ENCODE data around the gene FMO2. TPM values are rescaled to one million over a fixed set of nuclear protein-coding genes. Genes with fewer than 3 reads are reported as not detected.
A peak's percentile ranks its signal among the peaks of the same experiment; 100 is the strongest.

Gene FMO2, protein sequence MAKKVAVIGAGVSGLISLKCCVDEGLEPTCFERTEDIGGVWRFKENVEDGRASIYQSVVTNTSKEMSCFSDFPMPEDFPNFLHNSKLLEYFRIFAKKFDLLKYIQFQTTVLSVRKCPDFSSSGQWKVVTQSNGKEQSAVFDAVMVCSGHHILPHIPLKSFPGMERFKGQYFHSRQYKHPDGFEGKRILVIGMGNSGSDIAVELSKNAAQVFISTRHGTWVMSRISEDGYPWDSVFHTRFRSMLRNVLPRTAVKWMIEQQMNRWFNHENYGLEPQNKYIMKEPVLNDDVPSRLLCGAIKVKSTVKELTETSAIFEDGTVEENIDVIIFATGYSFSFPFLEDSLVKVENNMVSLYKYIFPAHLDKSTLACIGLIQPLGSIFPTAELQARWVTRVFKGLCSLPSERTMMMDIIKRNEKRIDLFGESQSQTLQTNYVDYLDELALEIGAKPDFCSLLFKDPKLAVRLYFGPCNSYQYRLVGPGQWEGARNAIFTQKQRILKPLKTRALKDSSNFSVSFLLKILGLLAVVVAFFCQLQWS
- polyA plus RNA-seq (2012; ENCODE audit: low read depth, missing spikeins): not detected

- FAIRE-seq (no peak), DNase-seq (ENCODE audit: insufficient read length, low spot score) (no peak)
- TF ChIP-seq TAF1 (IDR thresholded peaks at IDR 0.05; ENCODE audit: low read depth, low read length) (no peak), POLR2A (IDR thresholded peaks at IDR 0.05; ENCODE audit: low read depth, low read length) (no peak), SPI1 (IDR thresholded peaks at IDR 0.05; ENCODE audit: low read depth, low read length) (no peak)
Measured at GRCh38 chr1:171185091-171185490, at the start of gene FMO2. Gene FMO2, plus strand, starts transcription at chr1:171185300. Its CDS starts 414 bp downstream, at chr1:171185714.

DNA sequence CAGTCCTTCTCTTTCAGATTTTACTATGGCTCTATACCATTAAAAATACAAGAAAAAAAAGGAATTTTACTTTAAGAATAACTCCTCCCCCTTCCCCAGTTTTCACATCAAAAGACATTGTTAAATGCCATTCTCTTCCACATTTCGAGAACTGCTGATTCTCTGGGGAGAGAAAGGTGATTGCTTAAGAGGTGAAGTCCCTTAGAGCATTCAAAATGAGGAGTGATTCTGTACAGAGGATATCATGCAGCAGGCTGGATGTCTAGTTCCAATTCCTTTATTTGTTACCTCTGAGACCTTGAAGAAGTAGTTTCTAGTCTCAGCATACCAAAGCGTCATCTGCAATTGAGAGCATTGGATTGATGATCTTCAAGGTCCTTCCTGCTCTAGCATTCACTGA is 47.5 kb upstream of the FMO2 start:
- FAIRE-seq: no peak
- TF ChIP-seq TAF1 (IDR thresholded peaks at IDR 0.05; ENCODE audit: low read depth, low read length) (no peak), POLR2AphosphoS5 (IDR thresholded peaks at IDR 0.05; ENCODE audit: low read depth, low read length) (no peak), SPI1 (IDR thresholded peaks at IDR 0.05; ENCODE audit: low read depth, low read length) (no peak), POLR2A (IDR thresholded peaks at IDR 0.05; ENCODE audit: low read depth, low read length) (no peak), POU2F2 (IDR thresholded peaks at IDR 0.05; ENCODE audit: low read depth, low read length) (no peak), PAX5 (IDR thresholded peaks at IDR 0.05; ENCODE audit: insufficient read depth, low read length, severe bottlenecking) (no peak)
- DNase-seq (ENCODE audit: insufficient read length, low spot score): no peak

DNA sequence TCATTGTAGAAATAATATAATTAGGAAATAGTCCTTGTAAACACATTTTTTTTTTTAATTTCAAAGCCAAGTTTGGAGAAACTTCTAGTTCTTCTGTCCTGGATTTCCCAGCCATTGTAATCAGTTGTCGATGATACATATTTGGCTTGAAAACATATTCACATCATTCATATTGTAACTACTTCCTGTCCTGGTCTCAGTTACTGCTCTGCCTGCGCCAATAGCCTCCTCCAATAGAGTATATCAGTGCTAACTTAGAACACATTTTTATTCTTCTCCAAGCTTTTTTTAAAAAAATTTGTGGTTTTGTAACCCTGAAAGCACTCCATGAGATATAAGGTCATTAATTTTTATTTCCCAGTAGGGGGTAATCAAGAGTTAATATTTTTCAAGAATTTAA is 46.1 kb upstream of the FMO2 start:
- DNase-seq (ENCODE audit: insufficient read length, low spot score) (no peak), FAIRE-seq (no peak)
- TF ChIP-seq SPI1 (IDR thresholded peaks at IDR 0.05; ENCODE audit: low read depth, low read length) (no peak), POU2F2 (IDR thresholded peaks at IDR 0.05; ENCODE audit: low read depth, low read length) (no peak), PAX5 (IDR thresholded peaks at IDR 0.05; ENCODE audit: insufficient read depth, low read length, severe bottlenecking) (no peak)

- TF ChIP-seq SPI1 (IDR thresholded peaks at IDR 0.05; ENCODE audit: low read depth, low read length) (no peak), PAX5 (IDR thresholded peaks at IDR 0.05; ENCODE audit: insufficient read depth, low read length, severe bottlenecking) (no peak), POLR2A (IDR thresholded peaks at IDR 0.05; ENCODE audit: low read depth, low read length) (no peak), POLR2AphosphoS5 (IDR thresholded peaks at IDR 0.05; ENCODE audit: low read depth, low read length) (no peak), TAF1 (IDR thresholded peaks at IDR 0.05; ENCODE audit: low read depth, low read length) (no peak), POU2F2 (IDR thresholded peaks at IDR 0.05; ENCODE audit: low read depth, low read length) (no peak)
- no peak for DNase-seq (ENCODE audit: insufficient read length, low spot score)
- no peak for FAIRE-seq
Measured at GRCh38 chr1:171139890-171140289, 45.2 kb upstream of the FMO2 start.

GRCh38 chr1:171140401-171140800 is 44.7 kb upstream of the FMO2 start:
- no peak for FAIRE-seq
- no peak for TF ChIP-seq PAX5 (IDR thresholded peaks at IDR 0.05; ENCODE audit: insufficient read depth, low read length, severe bottlenecking)
- TF ChIP-seq POLR2A (IDR thresholded peaks at IDR 0.05; ENCODE audit: low read depth, low read length): no peak

DNA sequence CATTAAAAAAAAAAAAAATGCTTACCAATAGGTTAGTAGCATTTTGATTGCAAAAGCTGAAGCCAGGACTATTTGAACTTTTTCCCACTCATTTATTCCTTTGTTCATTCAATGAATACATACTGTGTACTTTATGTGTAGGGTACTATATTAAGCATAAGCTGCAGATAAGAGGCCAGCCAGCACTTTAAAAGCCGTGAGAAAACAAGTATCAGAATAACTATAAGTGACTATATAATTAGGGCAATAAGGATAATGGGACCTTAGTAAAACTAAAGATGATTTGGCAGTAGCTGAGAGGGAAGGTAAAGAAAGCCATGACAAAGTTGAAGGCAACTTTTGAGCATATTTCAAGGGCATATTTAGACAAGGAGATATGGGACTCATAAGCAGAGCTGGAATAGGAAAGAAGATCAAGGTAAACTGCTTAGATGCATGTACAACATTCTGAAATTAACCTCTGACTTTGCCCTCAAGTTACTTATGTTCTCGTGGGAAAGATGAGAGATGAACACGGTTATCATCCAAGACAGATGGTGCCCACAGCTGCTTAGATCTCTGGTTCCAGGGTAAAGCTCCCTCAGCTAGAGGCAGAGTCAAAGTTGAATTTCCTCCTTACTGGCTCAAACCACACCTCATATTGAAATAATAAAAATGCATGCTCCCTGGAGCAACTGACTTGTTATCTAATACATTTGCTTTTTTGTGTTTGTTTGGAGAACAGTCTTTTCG is 44.0 kb upstream of the FMO2 start:
- TF ChIP-seq POU2F2 (IDR thresholded peaks at IDR 0.05; ENCODE audit: low read depth, low read length): no peak
- no peak for TF ChIP-seq POLR2A (IDR thresholded peaks at IDR 0.05; ENCODE audit: low read depth, low read length)
- TF ChIP-seq POLR2AphosphoS5 (IDR thresholded peaks at IDR 0.05; ENCODE audit: low read depth, low read length): no peak
- no peak for TF ChIP-seq PAX5 (IDR thresholded peaks at IDR 0.05; ENCODE audit: insufficient read depth, low read length, severe bottlenecking)
- no peak for DNase-seq (ENCODE audit: insufficient read length, low spot score)
- no peak for FAIRE-seq

More at GRCh38 chr1:171140401-171140800, 44.7 kb upstream of the FMO2 start:
- no peak for DNase-seq (ENCODE audit: insufficient read length, low spot score)

- TF ChIP-seq PAX5 (IDR thresholded peaks at IDR 0.05; ENCODE audit: insufficient read depth, low read length, severe bottlenecking) (no peak), POLR2AphosphoS5 (IDR thresholded peaks at IDR 0.05; ENCODE audit: low read depth, low read length) (no peak), TAF1 (IDR thresholded peaks at IDR 0.05; ENCODE audit: low read depth, low read length) (no peak), POLR2A (IDR thresholded peaks at IDR 0.05; ENCODE audit: low read depth, low read length) (no peak), SPI1 (IDR thresholded peaks at IDR 0.05; ENCODE audit: low read depth, low read length) (no peak), POU2F2 (IDR thresholded peaks at IDR 0.05; ENCODE audit: low read depth, low read length) (no peak)
- no peak for FAIRE-seq
- no peak for DNase-seq (ENCODE audit: insufficient read length, low spot score)
Measured at GRCh38 chr1:171141688-171142415, 43.2 kb upstream of the FMO2 start.

- no peak for TF ChIP-seq TAF1 (IDR thresholded peaks at IDR 0.05; ENCODE audit: low read depth, low read length)
- TF ChIP-seq SPI1 (IDR thresholded peaks at IDR 0.05; ENCODE audit: low read depth, low read length): no peak
- TF ChIP-seq POLR2AphosphoS5 (IDR thresholded peaks at IDR 0.05; ENCODE audit: low read depth, low read length): no peak
- no peak for TF ChIP-seq POLR2A (IDR thresholded peaks at IDR 0.05; ENCODE audit: low read depth, low read length)
- FAIRE-seq (no peak), DNase-seq (ENCODE audit: insufficient read length, low spot score) (no peak)
Measured at GRCh38 chr1:171142416-171143385, 42.4 kb upstream of the FMO2 start.

GRCh38 chr1:171150156-171150555 is 34.9 kb upstream of the FMO2 start:
- FAIRE-seq (no peak), DNase-seq (ENCODE audit: insufficient read length, low spot score) (no peak)
- TF ChIP-seq SPI1 (IDR thresholded peaks at IDR 0.05; ENCODE audit: low read depth, low read length) (0 out of 2 replicates have a peak, but pooled peaks have one; percentile 18), PAX5 (IDR thresholded peaks at IDR 0.05; ENCODE audit: insufficient read depth, low read length, severe bottlenecking) (no peak)
